ENCODE data around the gene RHBDL1.

RHBDL1 gene

DNA sequence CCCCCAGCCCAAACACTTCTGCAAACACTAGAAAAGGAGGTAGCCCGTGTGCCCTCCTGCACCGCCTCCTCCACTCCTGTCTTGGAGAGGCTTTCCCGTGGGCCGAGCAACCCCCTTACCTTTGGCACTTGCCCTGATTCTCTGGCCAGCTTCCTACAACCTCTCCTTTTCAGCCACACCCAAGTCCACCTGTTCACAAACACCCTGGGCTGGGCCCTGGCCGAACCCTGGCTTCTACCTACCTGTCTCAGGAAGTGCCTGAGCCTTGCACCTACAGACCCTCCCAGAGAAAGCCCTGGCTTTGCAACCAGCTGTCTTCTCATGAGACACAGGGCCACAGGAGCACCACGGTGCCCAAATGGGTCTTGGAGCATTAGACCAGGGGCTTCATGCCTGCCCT lies 43.5 kb downstream of the RHBDL1 start:
- DNase-seq (ENCODE audit: low read depth, low spot score), result no peak

DNA sequence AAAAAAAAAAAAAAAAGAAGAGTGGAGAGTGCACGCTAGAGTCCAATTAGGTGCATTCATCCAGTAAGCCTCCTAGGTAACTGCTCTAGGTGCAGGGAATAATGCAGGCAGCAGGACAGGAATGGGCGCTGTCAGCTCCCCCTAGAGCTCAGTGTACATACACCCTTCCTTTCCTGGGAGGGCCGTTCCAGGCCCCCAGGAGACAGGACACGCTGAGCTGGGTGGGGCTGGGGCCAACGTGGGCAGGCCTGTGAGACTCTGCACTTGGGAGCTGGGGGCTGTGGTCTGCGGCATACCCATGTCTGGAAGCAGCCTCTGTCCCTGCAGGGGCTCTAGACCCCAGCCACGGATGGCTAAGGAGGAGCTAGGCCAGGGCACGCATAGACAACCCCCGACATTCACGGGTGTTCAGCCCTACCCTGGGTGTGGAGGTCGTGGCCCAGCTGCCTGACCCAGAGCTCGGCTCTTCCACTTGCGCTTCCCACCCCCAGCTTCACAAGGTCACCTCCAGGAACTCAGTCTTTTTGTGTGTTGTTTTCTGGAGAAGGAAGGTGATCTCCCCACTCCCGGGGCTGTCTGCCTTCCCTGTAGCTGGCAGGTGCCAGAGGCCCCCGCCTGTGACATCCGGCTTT lies 44.5 kb downstream of the RHBDL1 start:
- no peak for DNase-seq (ENCODE audit: low read depth, low spot score)

DNA sequence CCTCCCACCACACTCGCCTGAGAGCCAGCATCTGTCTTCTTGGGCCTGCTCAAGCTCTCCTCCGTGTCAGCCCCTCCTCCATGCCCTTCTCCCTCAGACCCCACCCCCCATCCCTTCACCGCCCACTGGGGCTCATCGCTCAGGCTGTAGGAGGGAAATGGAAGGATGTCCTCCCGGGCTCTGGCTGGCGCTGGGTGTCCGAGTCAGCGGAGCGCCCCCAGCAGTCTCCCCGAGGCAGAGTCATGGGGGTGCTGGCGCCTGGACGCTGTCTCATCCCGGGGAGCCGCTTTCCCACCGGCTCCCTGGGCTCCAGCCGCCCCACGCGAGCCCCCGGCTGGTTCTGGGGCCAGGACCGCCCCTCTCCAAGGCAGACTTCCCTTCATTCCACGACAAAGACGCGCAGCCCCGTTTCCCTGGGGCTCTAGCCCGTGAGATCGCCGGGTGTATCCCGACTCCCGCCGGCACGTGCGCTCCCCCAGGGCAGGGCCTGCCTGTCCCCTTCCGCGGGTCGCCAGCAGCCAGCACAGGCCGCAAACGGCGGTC lies 45.0 kb downstream of the RHBDL1 start:
- no peak for DNase-seq (ENCODE audit: low read depth, low spot score)

DNA sequence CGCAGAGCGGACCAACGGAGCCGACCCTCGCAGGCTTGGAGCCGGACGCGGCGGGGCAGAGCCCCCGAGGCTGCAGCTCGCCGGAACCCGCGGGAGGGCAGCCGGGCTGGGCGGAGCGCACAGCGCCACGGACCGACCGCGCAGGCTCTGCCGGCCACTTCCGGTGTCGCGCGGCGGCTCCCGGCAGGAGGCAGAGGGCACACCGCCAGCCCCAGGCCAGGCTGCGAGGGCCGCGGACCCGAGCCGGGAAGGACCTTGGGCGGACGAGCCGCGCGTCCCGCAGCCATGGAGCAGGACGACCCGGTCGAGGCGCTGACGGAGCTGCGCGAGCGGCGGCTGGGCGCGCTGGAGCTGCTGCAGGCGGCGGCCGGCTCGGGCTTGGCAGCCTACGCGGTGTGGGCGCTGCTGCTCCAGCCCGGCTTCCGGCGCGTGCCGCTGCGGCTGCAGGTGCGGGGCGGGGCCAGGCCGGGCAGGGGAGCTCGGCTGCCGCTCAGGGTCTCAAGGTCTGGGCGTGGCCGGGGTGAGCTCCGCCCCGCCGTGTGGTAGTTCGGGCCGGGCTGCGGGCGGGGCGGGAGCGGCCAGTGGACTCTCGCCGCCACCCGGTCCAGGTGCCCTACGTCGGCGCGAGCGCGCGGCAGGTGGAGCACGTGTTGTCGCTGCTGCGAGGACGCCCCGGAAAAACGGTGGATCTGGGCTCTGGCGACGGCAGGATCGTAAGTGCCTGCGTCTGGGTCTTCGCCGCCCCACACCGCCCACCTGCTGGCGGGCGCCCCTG lies 45.7 kb downstream of the RHBDL1 start, which contains the start of gene ANTKMT:
Gene ANTKMT, plus strand, starts transcription at position 157 of the 775 bp plus-strand sequence. Its CDS starts 129 bp downstream, at position 286.
- no peak for DNase-seq (ENCODE audit: low read depth, low spot score)

DNA sequence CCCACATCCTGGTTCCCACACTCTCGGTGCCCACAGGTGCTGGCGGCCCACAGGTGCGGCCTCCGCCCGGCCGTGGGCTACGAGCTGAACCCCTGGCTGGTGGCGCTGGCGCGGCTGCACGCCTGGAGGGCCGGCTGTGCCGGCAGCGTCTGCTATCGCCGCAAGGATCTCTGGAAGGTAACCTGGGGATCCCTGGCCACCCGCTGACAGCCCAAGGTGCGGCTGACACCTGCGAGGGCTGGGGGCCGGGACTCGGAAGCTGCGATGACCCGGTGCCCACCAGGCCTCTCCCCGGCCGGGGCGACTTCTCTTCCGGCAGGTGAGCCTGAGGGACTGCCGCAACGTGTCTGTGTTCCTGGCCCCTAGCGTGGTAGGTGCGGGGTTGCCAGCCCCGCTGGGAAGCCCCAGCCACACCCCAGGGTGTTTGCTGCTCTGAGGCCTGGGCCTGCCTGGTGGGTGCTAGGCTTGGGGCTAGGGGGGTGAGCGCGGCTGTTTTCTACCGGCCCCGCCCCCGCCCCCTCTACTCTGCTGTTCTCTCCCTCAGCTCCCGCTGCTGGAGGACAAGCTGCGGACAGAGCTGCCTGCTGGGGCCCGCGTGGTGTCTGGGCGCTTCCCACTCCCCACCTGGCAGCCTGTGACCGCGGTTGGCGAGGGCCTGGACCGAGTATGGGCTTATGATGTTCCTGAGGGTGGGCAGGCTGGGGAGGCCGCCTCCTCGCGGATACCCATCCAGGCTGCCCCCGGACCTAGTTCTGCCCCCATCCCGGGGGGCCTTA lies 46.5 kb downstream of the RHBDL1 start:
- no peak for DNase-seq (ENCODE audit: low read depth, low spot score)

DNA sequence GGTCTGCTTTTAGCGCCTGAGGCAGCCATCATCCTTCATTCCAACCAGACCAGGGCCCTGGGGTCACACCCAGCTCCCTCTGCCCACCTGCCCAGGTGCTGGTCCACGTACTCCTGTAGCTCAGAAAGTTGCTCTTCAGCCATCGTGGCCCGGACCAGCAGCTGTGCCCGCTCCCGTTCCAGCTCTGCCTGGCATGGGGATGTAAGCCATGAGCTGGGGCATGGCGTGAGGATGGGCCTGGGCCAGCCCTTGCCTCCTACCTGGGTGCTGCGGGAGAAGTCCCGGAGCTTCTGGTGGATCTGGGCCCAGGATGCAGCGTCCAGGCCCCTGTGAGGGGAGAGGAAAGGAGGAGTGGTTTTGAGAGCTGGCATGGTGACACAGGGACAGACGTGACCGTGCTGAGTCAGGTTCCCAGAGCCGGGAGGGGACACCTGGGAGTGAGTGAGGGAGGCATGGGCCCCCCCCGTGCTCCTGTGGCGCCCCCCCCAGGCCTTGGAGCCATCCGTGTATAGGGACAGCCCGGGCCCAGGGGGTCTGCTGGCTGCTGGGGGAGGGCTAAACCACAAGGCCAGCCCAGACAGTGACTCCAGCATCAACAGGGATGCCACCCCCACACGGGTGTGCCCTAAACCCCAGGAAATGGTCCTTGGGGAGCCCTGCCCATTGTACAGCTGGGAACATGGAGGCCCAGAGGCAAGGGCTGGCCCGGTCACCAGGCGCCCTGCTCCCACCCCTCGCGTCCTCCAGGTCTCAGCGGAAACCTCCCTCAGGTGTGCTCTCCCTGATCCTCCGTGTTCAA lies 47.6 kb downstream of the RHBDL1 start:
- DNase-seq (ENCODE audit: low read depth, low spot score), result no peak

DNA sequence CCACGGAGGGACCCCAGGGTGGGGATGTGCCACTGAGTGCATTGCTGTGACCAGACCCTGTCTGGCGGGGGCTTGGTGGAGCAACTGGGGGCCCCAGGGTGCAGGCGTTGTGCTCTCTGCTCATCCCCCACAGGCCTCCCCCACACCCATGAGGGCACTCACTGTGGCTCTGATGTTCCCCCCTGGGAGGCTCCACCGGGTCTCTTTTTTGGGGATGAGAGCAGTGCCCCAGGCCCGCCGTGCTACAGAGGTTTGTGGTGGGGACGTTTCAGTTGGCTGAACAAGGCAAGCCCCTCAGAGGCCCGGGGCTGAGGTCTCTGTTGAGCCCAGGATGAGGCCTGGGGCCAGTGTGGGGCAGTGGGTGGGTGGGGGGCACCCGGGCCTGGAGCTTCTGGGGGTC lies 48.2 kb downstream of the RHBDL1 start:
- no peak for DNase-seq (ENCODE audit: low read depth, low spot score)

DNA sequence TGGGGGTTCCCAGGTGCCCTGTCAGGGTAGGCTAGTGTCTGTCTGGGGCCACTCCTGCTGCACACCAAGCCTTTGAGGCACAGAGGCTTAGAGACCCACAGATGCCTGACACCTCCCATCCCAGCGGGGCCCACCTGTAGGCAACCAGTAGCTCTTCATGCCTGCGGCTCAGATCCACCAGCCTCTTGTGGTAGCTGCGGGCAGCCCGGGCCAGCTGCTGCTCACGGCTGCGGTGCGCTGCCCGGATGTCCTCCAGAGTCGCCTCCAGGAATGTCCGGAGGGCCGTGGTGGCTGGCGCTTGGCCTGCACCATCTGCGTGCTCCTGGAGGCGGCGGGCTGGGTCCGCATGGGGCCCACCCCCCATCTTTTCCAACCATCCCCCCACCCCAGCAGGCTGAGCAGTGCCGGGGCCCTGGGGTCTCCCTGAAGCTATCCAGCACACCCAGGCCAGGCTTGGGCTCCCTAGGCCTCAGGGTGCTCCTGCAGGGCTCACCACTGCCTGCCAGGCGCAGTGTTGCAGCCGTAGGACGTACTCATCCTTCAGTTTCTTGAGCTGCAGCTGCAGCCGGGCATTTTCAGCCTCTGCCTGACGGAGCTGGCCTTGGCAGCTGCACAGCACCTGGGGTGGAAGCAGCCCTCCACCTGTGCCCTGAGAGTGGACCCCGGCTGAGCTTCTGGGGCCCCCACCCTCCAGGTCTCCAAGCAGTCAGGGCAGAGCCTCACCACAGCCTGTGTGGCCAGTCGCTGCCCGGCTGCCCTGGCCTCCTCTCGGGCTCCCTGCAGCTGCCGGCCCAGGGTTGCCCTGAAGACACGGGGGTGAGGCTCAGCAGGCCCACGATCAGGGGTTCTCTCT lies 48.9 kb downstream of the RHBDL1 start:
- no peak for DNase-seq (ENCODE audit: low read depth, low spot score)

DNA sequence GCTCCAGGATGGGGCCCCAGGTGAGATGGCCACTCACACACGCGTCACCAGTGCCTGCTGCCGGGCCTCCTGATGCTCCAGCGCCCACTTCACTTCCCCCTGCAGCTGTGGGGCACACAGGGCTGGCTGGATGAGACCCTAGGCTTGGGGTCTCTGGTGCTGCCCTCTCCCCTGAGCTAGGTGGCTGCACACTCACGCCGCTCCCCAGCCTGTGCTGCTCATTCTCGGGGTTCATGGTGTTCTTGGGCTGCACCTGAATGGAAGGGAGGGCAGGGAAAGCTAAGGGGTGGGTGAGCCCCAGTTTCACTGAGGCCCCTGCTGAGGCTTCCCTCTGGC lies 49.5 kb downstream of the RHBDL1 start:
- no peak for DNase-seq (ENCODE audit: low read depth, low spot score)

DNA sequence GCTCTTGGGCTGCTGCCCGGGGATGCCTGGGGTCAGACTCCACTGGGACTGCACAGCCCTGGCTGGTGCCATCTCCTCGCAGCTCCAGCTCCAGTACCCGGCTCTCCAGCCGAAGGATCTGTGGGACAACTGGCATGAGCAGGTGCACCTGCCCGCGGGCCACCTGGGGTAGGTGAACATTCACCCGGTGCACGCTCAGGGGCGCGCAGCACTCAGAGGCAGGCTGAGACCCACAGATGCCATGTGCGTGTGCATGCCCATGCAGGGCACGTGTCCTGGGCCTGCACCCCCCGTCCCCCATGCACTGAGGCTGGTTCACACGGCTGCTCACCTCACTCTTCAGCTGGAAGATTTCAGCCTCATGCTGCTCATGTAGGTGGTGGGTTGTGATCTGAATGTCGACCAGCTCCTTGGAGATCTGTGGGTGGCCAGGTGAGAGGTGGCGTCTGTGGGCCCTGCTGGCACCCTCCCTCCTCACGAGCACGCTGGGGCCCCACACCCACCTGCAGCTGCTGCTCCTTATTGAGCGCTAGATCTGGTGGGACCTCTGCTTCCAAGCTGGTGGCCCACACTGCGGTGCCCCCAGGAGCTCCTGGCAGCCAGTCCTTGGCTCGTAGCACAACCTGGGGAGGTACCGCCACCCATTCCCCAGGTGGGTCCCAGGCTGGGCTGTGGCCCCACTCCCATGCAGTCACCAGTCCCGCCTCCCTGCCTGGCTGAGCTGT lies 50.2 kb downstream of the RHBDL1 start:
- DNase-seq (ENCODE audit: low read depth, low spot score), result no peak

DNA sequence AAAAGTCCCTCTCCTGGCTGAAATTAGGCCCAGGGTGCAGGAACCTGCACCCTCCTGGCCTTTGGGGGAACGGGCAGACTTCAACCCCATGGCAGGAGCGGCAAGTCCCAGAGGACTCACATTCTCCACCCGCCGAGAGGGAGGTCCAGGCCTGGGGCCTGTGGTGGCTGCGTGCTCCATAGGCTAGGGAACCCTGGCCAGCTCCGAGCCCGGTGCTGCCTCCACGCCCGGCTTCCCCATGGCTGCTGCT lies 50.6 kb downstream of the RHBDL1 start:
- no peak for DNase-seq (ENCODE audit: low read depth, low spot score)

DNA sequence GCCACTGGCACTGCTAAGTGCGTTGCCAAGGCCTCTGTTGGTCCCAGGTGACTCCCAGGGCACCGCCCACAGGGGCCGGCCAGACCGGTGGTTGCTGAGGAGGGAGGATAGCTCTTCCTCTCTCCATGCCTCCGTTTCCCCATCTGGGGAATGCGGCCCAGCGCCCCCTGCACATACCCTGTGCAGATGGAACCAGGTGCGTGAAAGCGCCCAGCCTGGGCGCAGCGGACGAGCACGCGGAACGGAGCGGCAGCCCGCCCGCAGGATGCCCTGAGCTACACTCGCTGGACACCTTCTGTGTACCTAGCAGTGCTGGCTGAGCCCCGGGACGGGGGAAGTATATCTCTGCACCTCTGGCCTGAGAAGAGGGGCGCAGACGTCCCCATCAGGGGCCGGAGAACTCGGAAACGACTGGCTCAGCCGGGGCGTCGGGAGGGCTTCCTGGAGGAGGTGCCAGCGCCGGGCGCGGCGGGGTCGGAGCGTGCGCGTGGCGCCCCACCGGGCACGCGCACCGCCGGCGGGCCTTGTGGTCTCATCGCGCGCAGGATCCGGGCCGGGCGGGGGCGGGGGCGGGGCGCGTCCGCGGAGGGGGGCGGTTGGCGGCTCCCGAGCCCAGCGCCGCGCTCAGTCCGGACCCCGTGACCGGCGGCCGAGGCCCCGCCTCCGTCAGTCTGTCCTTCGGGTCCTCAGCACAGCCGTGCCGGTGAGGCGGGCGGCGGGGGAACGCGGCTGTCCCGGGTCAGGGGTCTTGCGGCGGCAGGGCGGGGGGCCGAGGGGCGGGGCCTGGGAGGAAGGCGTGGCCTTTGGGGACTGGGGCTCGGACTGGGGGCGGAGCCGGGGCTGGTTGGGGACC lies 51.2 kb downstream of the RHBDL1 start, which contains the start of the genes CCDC78 and HAGHL:
Gene CCDC78, minus strand, starts transcription at position 6 of the 853 bp plus-strand sequence. CDS start 76 bp downstream, outside the sequence.
Gene HAGHL, plus strand, starts transcription at position 669 of the 853 bp plus-strand sequence. CDS start 404 bp downstream, outside the sequence.
- DNase-seq (ENCODE audit: low read depth, low spot score), result no peak

DNA sequence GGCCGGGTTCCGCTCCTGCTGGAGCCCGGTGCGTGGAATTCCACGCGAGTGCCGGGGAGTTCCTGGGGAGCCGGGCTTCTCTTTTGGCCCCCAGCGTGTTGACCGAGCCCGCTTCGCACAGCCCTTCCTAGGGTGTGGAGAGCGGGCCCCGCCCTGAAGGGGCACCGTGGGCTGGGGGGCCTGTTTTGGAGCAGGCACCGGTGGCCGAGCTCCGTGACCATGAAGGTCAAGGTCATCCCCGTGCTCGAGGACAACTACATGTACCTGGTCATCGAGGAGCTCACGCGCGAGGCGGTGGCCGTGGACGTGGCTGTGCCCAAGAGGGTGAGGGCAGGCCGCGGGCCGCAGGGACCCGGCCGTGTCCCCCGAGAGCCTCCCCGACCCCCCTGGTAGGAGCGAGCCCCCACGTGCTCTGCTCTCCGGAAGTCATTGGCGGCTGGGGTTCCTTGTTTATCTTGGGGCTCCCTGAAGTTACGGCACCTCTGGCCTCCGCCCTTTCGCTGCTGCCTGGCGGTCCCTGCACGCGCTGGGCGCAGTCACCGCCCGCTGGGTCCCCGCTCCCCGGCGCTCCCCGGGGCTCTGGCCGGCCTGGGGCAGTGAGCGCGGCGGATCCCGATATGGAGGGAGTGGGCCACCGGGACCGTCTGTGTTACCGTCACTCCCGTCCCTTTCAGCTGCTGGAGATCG lies 52.0 kb downstream of the RHBDL1 start:
- DNase-seq (ENCODE audit: low read depth, low spot score), result no peak
